NCI-H82 (cell line): Measurements from ENCODE around the gene PUM1.
A peak's percentile ranks its signal among the peaks of the same experiment; 100 is the strongest.

Experiments
- DNase-seq: peaks from one replicate; lab custom pipeline; 2025; lab: John Stamatoyannopoulos, UW

PUM1 gene

GRCh38 chr1:30904962-30905335, 160.6 kb downstream of the PUM1 start:
- no peak for DNase-seq

- DNase-seq, result no peak
Observed at GRCh38 chr1:30904191-30904961, 161.1 kb downstream of the PUM1 start.

GRCh38 chr1:30903343-30904034, 162.0 kb downstream of the PUM1 start:
- DNase-seq, result no peak

- no peak for DNase-seq
Observed at GRCh38 chr1:30902593-30903290, 162.8 kb downstream of the PUM1 start.

GRCh38 chr1:30901798-30902581, 163.5 kb downstream of the PUM1 start:
- no peak for DNase-seq

- no peak for DNase-seq
Observed at GRCh38 chr1:30900931-30901560, 164.5 kb downstream of the PUM1 start.

- DNase-seq, result no peak
Observed at GRCh38 chr1:30900486-30900885, 165.0 kb downstream of the PUM1 start.

GRCh38 chr1:30899577-30900389, 165.7 kb downstream of the PUM1 start:
- DNase-seq, result no peak

- DNase-seq, result no peak
Observed at GRCh38 chr1:30898031-30898815, 167.3 kb downstream of the PUM1 start.

GRCh38 chr1:30896905-30897304, 168.6 kb downstream of the PUM1 start:
- no peak for DNase-seq

- no peak for DNase-seq
Observed at GRCh38 chr1:30895944-30896660, 169.4 kb downstream of the PUM1 start.

GRCh38 chr1:30895382-30895943, 170.1 kb downstream of the PUM1 start:
- no peak for DNase-seq

- DNase-seq, result no peak
Observed at GRCh38 chr1:30894508-30894973, 171.0 kb downstream of the PUM1 start.

GRCh38 chr1:30893776-30894507, 171.6 kb downstream of the PUM1 start:
- peak; percentile 74 for DNase-seq

GRCh38 chr1:30892671-30893073, 172.8 kb downstream of the PUM1 start:
- DNase-seq, result no peak

- DNase-seq, result no peak
Observed at GRCh38 chr1:30891227-30891552, 174.3 kb downstream of the PUM1 start.

- DNase-seq, result no peak
Observed at GRCh38 chr1:30890502-30891226, 174.9 kb downstream of the PUM1 start.

- no peak for DNase-seq
Observed at GRCh38 chr1:30889511-30889910, 176.0 kb downstream of the PUM1 start.
